AG04450 (cell line): ENCODE measurements around the gene MMP11. TPM values are rescaled to one million over a fixed set of nuclear protein-coding genes. Genes with fewer than 3 reads are reported as not detected.
A peak's percentile ranks its signal among the peaks of the same experiment; 100 is the strongest.

Experiments
- CTCF ChIA-PET: fragments of 300-600, 350-600 bp; formaldehyde crosslinking; extraction: SDS; loops from one replicate; lab custom pipeline; 2022; ENCODE audit warnings: antibody characterized with exemption, inconsistent platforms; lab: Charles Lee
- POLR2A ChIA-PET: fragments of 350-600 bp; formaldehyde crosslinking; extraction: SDS; loops from one replicate; lab custom pipeline; 2021; ENCODE audit warnings: antibody characterized with exemption, inconsistent platforms; lab: Yijun Ruan, JAX
- DNase-seq: peaks from one replicate; pipeline ENCODE4 v3.0.0-alpha.2; 2011; ENCODE audit warnings: low read depth, low spot score
- H3K27ac ChIP-seq: one replicate; pipeline ENCODE4 v1.5.1; 2012; ENCODE audit warnings: low read depth, low read length, control low read depth
- H3K27me3 ChIP-seq: one replicate; pipeline ENCODE4 v1.6.0; 2012; ENCODE audit warnings: low read length; ENCODE audit not compliant: control insufficient read depth, insufficient read depth
- H3K4me3 ChIP-seq: 2 replicates; pipeline ENCODE4 v1.5.1; 2011; ENCODE audit warnings: mild to moderate bottlenecking, low read depth, low read length, control low read depth
- H3K9me3 ChIP-seq: 2 replicates; pipeline ENCODE4 v1.5.1; 2012; ENCODE audit warnings: low read length; ENCODE audit not compliant: control insufficient read depth, insufficient read depth
- polyA plus RNA-seq: library from polyadenylated mRNA; depleted of rRNA; stranded (reverse); fragments of >200 nt; gene quantifications from 2 replicates; pipeline ENCODE4 v1.2.3, GENCODE V29; 2011
- TF ChIP-seq, protein P1 (sequence below): IDR thresholded peaks from 2 replicates; pipeline ENCODE4 v1.5.1; 2011; ENCODE audit warnings: low read depth, low read length, control low read depth, inconsistent platforms

Gene MMP11
- polyA plus RNA-seq, 1 experiment = 5.7 TPM

DNA sequence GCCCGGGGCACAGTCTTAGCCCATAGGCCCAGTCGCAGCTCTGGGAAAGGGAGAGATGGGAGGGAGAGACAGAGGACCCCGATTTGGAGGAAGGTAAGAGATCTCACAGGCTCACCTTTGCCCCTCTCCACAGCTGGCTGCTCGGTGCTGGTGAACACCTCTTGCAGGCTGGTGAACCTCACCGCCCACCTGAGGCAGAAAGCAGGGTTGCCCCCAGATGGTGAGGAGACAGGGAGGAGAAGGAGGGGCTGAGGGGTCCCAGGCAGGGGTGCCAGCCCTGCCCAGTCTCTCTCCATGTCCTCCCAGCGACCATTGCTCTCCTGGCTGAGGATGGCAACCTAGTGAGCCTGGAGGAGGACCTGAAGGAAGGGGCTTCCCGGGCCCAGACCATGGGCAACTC lies 8.7 kb upstream of the MMP11 start:
- POLR2A ChIA-PET = interaction anchor here (0.5 kb wide), 1 partner anchor 124 kb away, joined by 3 read pairs; no protein-coding TSS in a partner anchor
- H3K4me3 ChIP-seq = no peak overlapping the region
- TF ChIP-seq, protein P1, sequence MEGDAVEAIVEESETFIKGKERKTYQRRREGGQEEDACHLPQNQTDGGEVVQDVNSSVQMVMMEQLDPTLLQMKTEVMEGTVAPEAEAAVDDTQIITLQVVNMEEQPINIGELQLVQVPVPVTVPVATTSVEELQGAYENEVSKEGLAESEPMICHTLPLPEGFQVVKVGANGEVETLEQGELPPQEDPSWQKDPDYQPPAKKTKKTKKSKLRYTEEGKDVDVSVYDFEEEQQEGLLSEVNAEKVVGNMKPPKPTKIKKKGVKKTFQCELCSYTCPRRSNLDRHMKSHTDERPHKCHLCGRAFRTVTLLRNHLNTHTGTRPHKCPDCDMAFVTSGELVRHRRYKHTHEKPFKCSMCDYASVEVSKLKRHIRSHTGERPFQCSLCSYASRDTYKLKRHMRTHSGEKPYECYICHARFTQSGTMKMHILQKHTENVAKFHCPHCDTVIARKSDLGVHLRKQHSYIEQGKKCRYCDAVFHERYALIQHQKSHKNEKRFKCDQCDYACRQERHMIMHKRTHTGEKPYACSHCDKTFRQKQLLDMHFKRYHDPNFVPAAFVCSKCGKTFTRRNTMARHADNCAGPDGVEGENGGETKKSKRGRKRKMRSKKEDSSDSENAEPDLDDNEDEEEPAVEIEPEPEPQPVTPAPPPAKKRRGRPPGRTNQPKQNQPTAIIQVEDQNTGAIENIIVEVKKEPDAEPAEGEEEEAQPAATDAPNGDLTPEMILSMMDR = no peak
- CTCF ChIA-PET = no interaction called here
- no peaks in the 10 kb centered on the region for H3K9me3 ChIP-seq
- H3K27me3 ChIP-seq = no peaks in the 10 kb centered on the region
- no peak overlapping the region for H3K27ac ChIP-seq
- no peak for DNase-seq

DNA sequence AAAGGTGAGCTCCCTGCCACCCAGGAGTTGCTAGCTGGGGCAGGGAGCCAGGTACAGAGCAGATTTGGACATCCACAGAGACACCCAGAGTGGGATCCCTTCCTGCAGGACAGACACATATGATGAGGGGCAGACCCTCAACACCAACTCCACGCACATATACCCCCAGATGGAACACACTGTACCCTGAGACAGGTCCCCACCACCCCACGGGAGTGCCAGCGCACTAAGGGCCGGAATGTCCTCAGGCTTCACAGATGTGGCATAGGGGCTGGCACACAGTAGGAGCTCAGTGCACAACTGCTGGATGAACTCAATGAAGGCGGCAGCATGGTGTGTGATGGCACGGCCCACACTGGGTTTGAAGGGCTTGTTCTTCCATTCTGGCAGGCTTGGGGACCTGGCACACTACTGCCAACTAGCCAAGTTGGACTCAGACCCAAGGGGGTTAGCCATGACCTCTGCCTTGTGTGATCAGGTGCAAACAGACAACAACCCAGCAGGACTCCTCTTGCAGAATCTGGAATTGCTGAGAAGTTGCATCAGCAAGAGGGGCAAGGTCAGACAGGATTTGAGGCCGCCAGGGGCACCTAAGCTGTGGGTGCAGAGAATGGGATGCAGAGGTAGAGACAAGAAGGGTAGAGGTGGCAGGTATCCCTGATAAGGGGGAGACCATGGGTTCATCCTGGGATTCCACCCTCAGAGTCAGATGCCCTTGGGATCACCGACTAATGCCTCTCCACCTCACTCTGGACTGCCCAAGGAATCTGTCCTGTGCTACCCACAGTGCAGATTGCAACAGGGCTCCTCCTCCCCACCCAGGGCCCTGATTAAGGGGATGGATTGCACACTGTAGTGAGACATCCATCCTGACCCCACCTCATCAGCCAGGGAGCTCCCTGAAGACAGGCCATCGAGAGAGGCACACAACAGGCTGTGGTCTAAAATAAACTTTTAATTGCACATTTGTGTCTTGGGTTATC lies 7.5 kb upstream of the MMP11 start:
- CTCF ChIA-PET = interaction anchor here (0.6 to 1.7 kb wide), 3 partner anchors 66 to 272 kb away, joined by 4 to 5 read pairs (median 4); no protein-coding TSS in a partner anchor
- no peak overlapping the region for H3K27ac ChIP-seq
- POLR2A ChIA-PET = interaction anchor here (0.7 kb wide), 1 partner anchor 79 kb away, joined by 5 read pairs; no protein-coding TSS in a partner anchor
- no peak for DNase-seq
- H3K4me3 ChIP-seq = no peak overlapping the region
- TF ChIP-seq, protein P1 = no peak
- H3K27me3 ChIP-seq = no peaks in the 10 kb centered on the region
- no peaks in the 10 kb centered on the region for H3K9me3 ChIP-seq

DNA sequence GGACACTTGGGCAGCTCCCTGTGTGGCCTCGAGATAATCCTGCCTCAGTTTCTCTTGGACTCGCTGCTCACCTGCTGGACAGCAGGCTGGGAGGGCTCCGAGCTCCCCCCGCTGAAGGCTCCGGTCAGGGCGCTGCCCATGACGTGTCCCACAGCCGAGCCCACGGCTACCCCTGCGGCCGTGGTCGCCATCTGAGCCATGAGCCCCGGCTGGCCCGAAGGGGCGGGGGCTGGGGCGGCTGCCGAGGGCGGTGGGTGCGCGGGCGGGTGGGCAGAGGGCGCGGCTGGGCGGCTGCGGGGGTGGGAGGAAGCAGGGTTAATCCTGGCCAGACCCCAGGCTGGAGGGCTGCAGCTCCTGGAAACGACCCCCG lies 5.4 kb upstream of the MMP11 start:
- DNase-seq = no peak
- POLR2A ChIA-PET = interaction anchor here (1.2 kb wide), 1 partner anchor 19 kb away, joined by 3 read pairs; the partner anchor contains the start of gene SMARCB1
- Histone ChIP-seq H3K4me3 (peak overlapping the region; percentile 59), H3K27ac (no peak overlapping the region), H3K9me3 (no peaks in the 10 kb centered on the region), H3K27me3 (no peaks in the 10 kb centered on the region)
- CTCF ChIA-PET = interaction anchor here (0.5 to 3.3 kb wide), 4 partner anchors 10 to 83 kb away, joined by 3 to 36 read pairs (median 4); no protein-coding TSS in a partner anchor
- TF ChIP-seq, protein P1 = no peak

DNA sequence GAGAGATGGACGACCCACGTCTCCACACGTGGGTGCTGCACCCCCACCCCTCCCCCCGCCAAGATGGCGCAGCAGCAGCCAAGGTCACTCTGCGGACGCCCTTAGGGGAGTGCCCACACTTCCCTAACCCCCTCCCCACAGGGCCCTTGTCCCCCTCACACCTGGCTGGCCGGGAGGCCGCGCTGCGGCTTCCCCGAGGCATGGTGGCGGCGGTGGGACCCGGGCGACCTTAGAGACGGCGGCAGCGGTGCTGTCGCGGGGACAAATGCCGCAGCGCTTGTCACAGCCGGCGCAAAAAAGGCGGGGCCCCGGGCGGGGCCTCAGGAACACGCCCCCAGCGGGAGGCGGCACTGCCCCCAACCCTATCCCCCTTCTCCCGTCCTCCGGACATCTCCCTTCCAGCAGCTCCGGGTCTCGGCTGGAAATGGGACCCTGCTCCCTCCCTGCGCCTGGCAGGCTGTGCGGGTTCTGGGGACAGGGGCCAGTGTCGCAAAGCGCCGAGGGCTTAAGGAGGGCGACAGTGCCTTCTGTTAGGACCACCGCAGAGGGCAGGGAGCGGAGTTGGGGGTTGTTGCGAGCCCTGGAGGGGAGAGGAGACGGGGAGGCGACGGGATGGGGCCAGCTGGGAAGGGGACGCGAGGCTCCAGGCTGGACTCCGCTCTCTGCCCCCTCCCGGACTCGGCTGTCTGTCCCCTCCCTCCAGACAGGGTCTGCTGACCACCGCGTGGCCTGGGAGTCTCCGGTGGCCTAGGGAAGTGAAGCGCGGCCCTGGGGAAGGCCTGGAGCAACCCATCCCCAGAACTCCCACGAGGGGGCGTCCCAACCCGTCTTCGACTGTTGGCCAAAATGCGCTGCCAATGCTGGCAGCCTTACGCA lies 4.7 kb upstream of the MMP11 start, which contains the start of gene CHCHD10:
TSS of gene CHCHD10 (minus strand) at position 300 of the 876 bp plus-strand sequence. CDS start at position 202, 98 bp downstream.
- TF ChIP-seq, protein P1 = peak; percentile 79
- peak within 1 kb of the TSS; percentile 59 for H3K4me3 ChIP-seq
- CTCF ChIA-PET = interaction anchor here (0.5 to 3.3 kb wide), 6 partner anchors 9 to 91 kb away, joined by 3 to 36 read pairs (median 4); no protein-coding TSS in a partner anchor
- no peaks in the 10 kb centered on the region for H3K27me3 ChIP-seq
- POLR2A ChIA-PET = no interaction called here
- DNase-seq = no peak
- no peaks in the 10 kb centered on the region for H3K9me3 ChIP-seq
- no peak within 1 kb of the TSS for H3K27ac ChIP-seq
